ENCODE measurements around the gene GPR137.

DNA sequence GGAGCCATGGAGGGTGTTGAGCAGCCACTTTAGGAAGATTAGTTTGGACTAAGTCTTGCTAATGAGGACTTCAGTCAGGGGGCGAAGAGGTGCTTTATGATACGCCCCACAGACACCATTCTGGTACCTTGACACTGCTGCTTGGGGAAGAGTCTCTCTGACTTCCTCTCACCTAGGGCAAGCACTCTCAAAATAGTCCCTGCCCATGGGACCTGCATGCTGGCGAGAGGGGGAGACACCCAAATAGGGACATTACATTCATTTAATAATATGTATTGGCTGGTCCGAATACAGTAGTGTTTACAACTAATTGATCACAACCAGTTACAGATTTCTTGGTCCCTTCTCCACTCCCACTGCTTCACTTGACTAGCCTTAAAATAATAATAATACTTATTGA is 10.1 kb downstream of the GPR137 start:
- TF ChIP-seq, protein P1, sequence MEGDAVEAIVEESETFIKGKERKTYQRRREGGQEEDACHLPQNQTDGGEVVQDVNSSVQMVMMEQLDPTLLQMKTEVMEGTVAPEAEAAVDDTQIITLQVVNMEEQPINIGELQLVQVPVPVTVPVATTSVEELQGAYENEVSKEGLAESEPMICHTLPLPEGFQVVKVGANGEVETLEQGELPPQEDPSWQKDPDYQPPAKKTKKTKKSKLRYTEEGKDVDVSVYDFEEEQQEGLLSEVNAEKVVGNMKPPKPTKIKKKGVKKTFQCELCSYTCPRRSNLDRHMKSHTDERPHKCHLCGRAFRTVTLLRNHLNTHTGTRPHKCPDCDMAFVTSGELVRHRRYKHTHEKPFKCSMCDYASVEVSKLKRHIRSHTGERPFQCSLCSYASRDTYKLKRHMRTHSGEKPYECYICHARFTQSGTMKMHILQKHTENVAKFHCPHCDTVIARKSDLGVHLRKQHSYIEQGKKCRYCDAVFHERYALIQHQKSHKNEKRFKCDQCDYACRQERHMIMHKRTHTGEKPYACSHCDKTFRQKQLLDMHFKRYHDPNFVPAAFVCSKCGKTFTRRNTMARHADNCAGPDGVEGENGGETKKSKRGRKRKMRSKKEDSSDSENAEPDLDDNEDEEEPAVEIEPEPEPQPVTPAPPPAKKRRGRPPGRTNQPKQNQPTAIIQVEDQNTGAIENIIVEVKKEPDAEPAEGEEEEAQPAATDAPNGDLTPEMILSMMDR (IDR thresholded peaks at IDR 0.05), result no peak
- no peak for TF ChIP-seq POLR2A (IDR thresholded peaks at IDR 0.05)

Measured in transverse colon (tissue), 3 donors.